ENCODE measurements around the gene KSR1. TPM values are rescaled to one million over a fixed set of nuclear protein-coding genes. Genes with fewer than 3 reads are reported as not detected.

KSR1 gene
- total and polyA plus RNA-seq, 9 of the 15 experiments (the other 6 are each of a cell fraction or from before 2014, with no cell fraction given) = 1.4 to 51.7 (median 18.4) TPM

DNA sequence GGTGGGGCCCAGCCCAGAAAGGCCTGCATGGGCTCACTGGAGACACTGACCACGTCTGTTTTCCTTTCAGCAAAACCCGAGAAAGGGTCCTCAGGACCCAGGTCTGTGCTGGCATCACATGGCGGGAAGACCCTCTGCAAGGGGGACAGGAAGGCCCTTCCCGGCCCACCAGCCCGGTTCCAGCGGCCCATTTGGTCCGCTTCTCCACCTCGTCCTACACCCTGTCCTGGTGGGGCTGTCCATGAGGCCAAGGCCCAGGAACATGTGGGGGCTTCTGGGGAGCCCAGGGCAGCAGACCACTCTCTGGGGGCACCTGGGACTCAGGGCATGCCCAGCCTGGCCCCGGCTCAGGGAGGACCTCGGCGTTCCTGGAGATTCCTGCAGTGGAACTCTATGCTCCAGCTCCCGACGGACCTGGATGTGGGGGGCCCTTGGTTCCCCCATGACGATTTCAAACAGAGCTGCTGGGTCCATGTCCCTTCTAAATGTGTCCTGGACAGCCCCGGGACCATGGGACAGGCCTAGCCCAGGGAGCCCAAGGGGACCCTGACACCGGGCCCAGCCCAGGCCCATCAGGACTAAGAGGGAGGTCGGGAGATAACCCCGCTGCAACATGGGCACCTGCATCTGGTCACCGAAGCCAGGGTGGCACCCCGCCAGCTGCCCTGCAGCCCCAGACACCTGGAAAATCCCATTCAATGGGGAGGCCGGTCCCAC, 26.4 kb upstream of the KSR1 start:
- peaks cover 0 to 32% of the 10 kb centered on the region in 2 experiments; a peak in 2 of 5 replicates for H3K4me1 ChIP-seq (replicated peaks in 1 of 2; ENCODE audit: control insufficient read depth in 2 of 2, insufficient read depth in 2 of 2, low read length in 2 of 2)
- no peak for ATAC-seq
- H3K79me2 ChIP-seq (ENCODE audit: control insufficient read depth, insufficient read depth, low read length) = no peaks in the 10 kb centered on the region
- peak overlapping the region in 1 of 2 experiments; percentile 20; a peak in 1 of 4 replicates for H3K9ac ChIP-seq (ENCODE audit: insufficient read depth in 1 of 2, low read depth in 2 of 2, low read length in 2 of 2)
- CTCF ChIA-PET (ENCODE audit: low intra/inter-chr PET ratio) = no interaction called here
- H3K27me3 ChIP-seq (ENCODE audit: control insufficient read depth in 2 of 2, insufficient read depth in 2 of 2, low read length in 2 of 2) = no peaks in the 10 kb centered on the region
- no peak overlapping the region for H2AFZ ChIP-seq (ENCODE audit: low read depth, low read length)
- no peaks in the 10 kb centered on the region for H3K36me3 ChIP-seq (ENCODE audit: control insufficient read depth, insufficient read depth, low read length)
- H3K4me3 ChIP-seq = no peak overlapping the region
- no peak for DNase-seq (ENCODE audit: extremely low read depth in 1 of 4, low spot score in 3 of 4)
- in situ Hi-C loops (cut with MboI) (no loop called here), intact Hi-C loops (cut with micrococcal nuclease) (no loop called here)
- no peaks in the 10 kb centered on the region for H3K9me3 ChIP-seq (replicated peaks; ENCODE audit: control insufficient read depth, insufficient read depth, low read depth, low read length)
- no TSS peak for BruUV-seq (replicated peaks)
- H3K9me1 ChIP-seq (ENCODE audit: control insufficient read depth, insufficient read depth, low read length) = no peaks in the 10 kb centered on the region
- H3K4me2 ChIP-seq (ENCODE audit: insufficient read depth, low read length) = no peak overlapping the region
- no peak for FAIRE-seq
- 53% methylated on average over 19 of the region's 21 CpGs for WGBS (ENCODE audit: insufficient coverage, low coverage, missing lambda C conversion rate)
- no peak overlapping the region for H3K27ac ChIP-seq (ENCODE audit: extremely low read depth, low read depth, low read length)
- POLR2A ChIA-PET = interaction anchor here (1.3 kb wide), 1 partner anchor 38 kb away, joined by 7 read pairs; no protein-coding TSS in a partner anchor
- no peaks in the 10 kb centered on the region for H4K20me1 ChIP-seq (replicated peaks; ENCODE audit: control insufficient read depth, insufficient read depth, low read length)
- TF ChIP-seq ZNF696 (CRISPR knock-in tag; conservative IDR thresholded peaks at IDR 0.05) = no peak
- TF ChIP-seq MEIS2 (IDR thresholded peaks at IDR 0.05; ENCODE audit: partially characterized antibody) = no peak
- TF ChIP-seq, protein P1, sequence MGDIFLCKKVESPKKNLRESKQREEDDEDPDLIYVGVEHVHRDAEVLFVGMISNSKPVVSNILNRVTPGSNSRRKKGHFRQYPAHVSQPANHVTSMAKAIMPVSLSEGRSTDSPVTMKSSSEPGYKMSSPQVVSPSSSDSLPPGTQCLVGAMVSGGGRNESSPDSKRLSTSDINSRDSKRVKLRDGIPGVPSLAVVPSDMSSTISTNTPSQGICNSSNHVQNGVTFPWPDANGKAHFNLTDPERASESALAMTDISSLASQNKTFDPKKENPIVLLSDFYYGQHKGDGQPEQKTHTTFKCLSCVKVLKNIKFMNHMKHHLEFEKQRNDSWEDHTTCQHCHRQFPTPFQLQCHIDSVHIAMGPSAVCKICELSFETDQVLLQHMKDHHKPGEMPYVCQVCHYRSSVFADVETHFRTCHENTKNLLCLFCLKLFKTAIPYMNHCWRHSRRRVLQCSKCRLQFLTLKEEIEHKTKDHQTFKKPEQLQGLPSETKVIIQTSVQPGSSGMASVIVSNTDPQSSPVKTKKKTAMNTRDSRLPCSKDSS (IDR thresholded peaks at IDR 0.05; ENCODE audit: low read depth, partially characterized antibody) = no peak
- TF ChIP-seq GABPA (tag; conservative IDR thresholded peaks at IDR 0.05; ENCODE audit: low read depth) = no peak
- no peak for TF ChIP-seq PURB (CRISPR knock-in tag; IDR thresholded peaks at IDR 0.05; ENCODE audit: low read depth)
- TF ChIP-seq, protein P2, sequence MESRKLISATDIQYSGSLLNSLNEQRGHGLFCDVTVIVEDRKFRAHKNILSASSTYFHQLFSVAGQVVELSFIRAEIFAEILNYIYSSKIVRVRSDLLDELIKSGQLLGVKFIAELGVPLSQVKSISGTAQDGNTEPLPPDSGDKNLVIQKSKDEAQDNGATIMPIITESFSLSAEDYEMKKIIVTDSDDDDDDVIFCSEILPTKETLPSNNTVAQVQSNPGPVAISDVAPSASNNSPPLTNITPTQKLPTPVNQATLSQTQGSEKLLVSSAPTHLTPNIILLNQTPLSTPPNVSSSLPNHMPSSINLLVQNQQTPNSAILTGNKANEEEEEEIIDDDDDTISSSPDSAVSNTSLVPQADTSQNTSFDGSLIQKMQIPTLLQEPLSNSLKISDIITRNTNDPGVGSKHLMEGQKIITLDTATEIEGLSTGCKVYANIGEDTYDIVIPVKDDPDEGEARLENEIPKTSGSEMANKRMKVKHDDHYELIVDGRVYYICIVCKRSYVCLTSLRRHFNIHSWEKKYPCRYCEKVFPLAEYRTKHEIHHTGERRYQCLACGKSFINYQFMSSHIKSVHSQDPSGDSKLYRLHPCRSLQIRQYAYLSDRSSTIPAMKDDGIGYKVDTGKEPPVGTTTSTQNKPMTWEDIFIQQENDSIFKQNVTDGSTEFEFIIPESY (CRISPR knock-in tag; IDR thresholded peaks at IDR 0.05) = no peak
- no peak for TF ChIP-seq ARHGAP35 (IDR thresholded peaks at IDR 0.05; ENCODE audit: partially characterized antibody)
- TF ChIP-seq CC2D1A (IDR thresholded peaks at IDR 0.05) = no peak
- TF ChIP-seq ZKSCAN8 (CRISPR knock-in tag; IDR thresholded peaks at IDR 0.05) = no peak
- no peak for TF ChIP-seq KDM2B (CRISPR knock-in tag; IDR thresholded peaks at IDR 0.05)
- no peak for TF ChIP-seq BACH1 (tag; IDR thresholded peaks at IDR 0.05)
- TF ChIP-seq GATA2 (CRISPR knock-in tag; IDR thresholded peaks at IDR 0.05) = no peak
- TF ChIP-seq ZC3H11A (IDR thresholded peaks at IDR 0.05; ENCODE audit: low read depth, low read length) = no peak
- TF ChIP-seq RHOXF2B (CRISPR knock-in tag; conservative IDR thresholded peaks at IDR 0.05) = no peak
- TF ChIP-seq XRCC4 (IDR thresholded peaks at IDR 0.05; ENCODE audit: extremely low read depth, insufficient read depth, insufficient read length) = no peak
- no peak for TF ChIP-seq HIVEP1 (CRISPR knock-in tag; IDR thresholded peaks at IDR 0.05)
- TF ChIP-seq, protein P3, sequence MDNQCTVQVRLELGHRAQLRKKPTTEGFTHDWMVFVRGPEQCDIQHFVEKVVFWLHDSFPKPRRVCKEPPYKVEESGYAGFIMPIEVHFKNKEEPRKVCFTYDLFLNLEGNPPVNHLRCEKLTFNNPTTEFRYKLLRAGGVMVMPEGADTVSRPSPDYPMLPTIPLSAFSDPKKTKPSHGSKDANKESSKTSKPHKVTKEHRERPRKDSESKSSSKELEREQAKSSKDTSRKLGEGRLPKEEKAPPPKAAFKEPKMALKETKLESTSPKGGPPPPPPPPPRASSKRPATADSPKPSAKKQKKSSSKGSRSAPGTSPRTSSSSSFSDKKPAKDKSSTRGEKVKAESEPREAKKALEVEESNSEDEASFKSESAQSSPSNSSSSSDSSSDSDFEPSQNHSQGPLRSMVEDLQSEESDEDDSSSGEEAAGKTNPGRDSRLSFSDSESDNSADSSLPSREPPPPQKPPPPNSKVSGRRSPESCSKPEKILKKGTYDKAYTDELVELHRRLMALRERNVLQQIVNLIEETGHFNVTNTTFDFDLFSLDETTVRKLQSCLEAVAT (IDR thresholded peaks at IDR 0.05) = no peak
- TF ChIP-seq TEAD2 (tag; IDR thresholded peaks at IDR 0.05) = no peak
